Skeletal muscle tissue (tissue), 4 donors: ENCODE data around the gene CPSF7. TPM values are rescaled to one million over a fixed set of nuclear protein-coding genes. Genes with fewer than 3 reads are reported as not detected.
"Not testable (repeated sequence)": the region's sequence is repeated elsewhere in the genome, so short reads cannot be mapped to it uniquely, and the experiment has no call there.

Experiments
- H3K27ac ChIP-seq: one replicate; pipeline ENCODE4 v1.7.0; 2013; ENCODE audit warnings: mild to moderate bottlenecking, low read depth, low read length, inconsistent platforms
- H3K27me3 ChIP-seq, 3 donors: one replicate each; pipeline ENCODE4 v1.7.0; 2013; ENCODE audit warnings: low read length in 3 of 3; ENCODE audit not compliant: control insufficient read depth in 3 of 3, insufficient read depth in 3 of 3
- H3K36me3 ChIP-seq, 3 donors: one replicate each; pipeline ENCODE4 v1.7.0; 2013; ENCODE audit warnings: low read length in 3 of 3; ENCODE audit not compliant: control insufficient read depth in 3 of 3, insufficient read depth in 3 of 3
- H3K4me1 ChIP-seq, 3 donors: one replicate each; pipeline ENCODE4 v1.7.0; 2013; ENCODE audit warnings: low read length in 3 of 3, mild to moderate bottlenecking in 3 of 3; ENCODE audit not compliant: control insufficient read depth in 3 of 3, insufficient read depth in 3 of 3
- H3K4me3 ChIP-seq, 3 donors: one replicate each; pipeline ENCODE4 v1.7.0; 2013; ENCODE audit warnings: low read length in 3 of 3
- H3K9ac ChIP-seq, 3 donors: one replicate each; pipeline ENCODE4 v1.7.0; 2013; ENCODE audit warnings: low read length in 3 of 3, mild to moderate bottlenecking in 3 of 3, moderate library complexity in 2 of 3, low read depth in 1 of 3
- H3K9me3 ChIP-seq, 3 donors: one replicate each; pipeline ENCODE4 v1.7.0; 2013; ENCODE audit warnings: low read length in 3 of 3; ENCODE audit not compliant: control insufficient read depth in 3 of 3
- total RNA-seq: library from RNA; depleted of rRNA; stranded (reverse); fragments of >200 nt; gene quantifications from one replicate; pipeline ENCODE4 v1.2.3, GENCODE V29; 2014
- donor health status: Osteomylitis.

The CPSF7 gene
- total RNA-seq, 1 donor from 2014 or later, result 17.7 TPM

GRCh38 chr11:61445516-61445915 is 15.7 kb upstream of the CPSF7 start:
- Histone ChIP-seq H3K27ac (peak overlapping the region; percentile 71), H3K9ac (peak overlapping the region; percentile 19 to 65 (median 25)), H3K27me3 (no peaks in the 10 kb centered on the region), H3K9me3 (no peaks in the 10 kb centered on the region), H3K4me3 (no peak overlapping the region), H3K36me3 (peaks cover 6 to 37% (median 13%) of the 10 kb centered on the region in 3 donors), H3K4me1 (peaks cover 36 to 41% (median 41%) of the 10 kb centered on the region in 3 donors)

GRCh38 chr11:61442616-61443015 is 12.8 kb upstream of the CPSF7 start:
- no peak overlapping the region for H3K9ac ChIP-seq
- H3K36me3 ChIP-seq, result peaks cover 20 to 46% (median 31%) of the 10 kb centered on the region in 3 donors
- H3K27ac ChIP-seq, result no peak overlapping the region
- H3K4me1 ChIP-seq, result peaks cover 23 to 25% (median 25%) of the 10 kb centered on the region in 3 donors
- no peaks in the 10 kb centered on the region for H3K27me3 ChIP-seq
- no peaks in the 10 kb centered on the region for H3K9me3 ChIP-seq
- H3K4me3 ChIP-seq, result no peak overlapping the region

- H3K9ac ChIP-seq, result no peak overlapping the region
- H3K4me1 ChIP-seq, result peaks cover 0 to 10% (median 3%) of the 10 kb centered on the region in 3 donors
- no peak overlapping the region for H3K4me3 ChIP-seq
- no peaks in the 10 kb centered on the region for H3K9me3 ChIP-seq
- no peak overlapping the region for H3K27ac ChIP-seq
- no peaks in the 10 kb centered on the region for H3K27me3 ChIP-seq
- H3K36me3 ChIP-seq, result peaks cover 20 to 43% (median 31%) of the 10 kb centered on the region in 3 donors
Observed at GRCh38 chr11:61439615-61440014, 9.8 kb upstream of the CPSF7 start.

GRCh38 chr11:61437496-61437895 is 7.7 kb upstream of the CPSF7 start:
- Histone ChIP-seq H3K36me3 (peaks cover 20 to 39% (median 31%) of the 10 kb centered on the region in 3 donors), H3K4me1 (peaks cover 0 to 10% (median 3%) of the 10 kb centered on the region in 3 donors), H3K27me3 (no peaks in the 10 kb centered on the region), H3K4me3 (no peak overlapping the region), H3K9ac (no peak overlapping the region), H3K27ac (no peak overlapping the region), H3K9me3 (no peaks in the 10 kb centered on the region)

GRCh38 chr11:61430839-61431238 is 1.1 kb upstream of the CPSF7 start:
- peaks cover 19 to 21% (median 19%) of the 10 kb centered on the region in 3 donors for H3K4me1 ChIP-seq
- H3K9me3 ChIP-seq, H3K27ac ChIP-seq, H3K27me3 ChIP-seq: not testable (repeated sequence)
- peak overlapping the region; percentile 81 to 100 (median 96) for H3K9ac ChIP-seq
- H3K36me3 ChIP-seq, result peaks cover 5 to 24% (median 22%) of the 10 kb centered on the region in 3 donors
- peak overlapping the region; percentile 86 to 98 (median 97) for H3K4me3 ChIP-seq

GRCh38 chr11:61429346-61429690 is 457 bp downstream of the CPSF7 start:
- Histone ChIP-seq H3K27ac (peak overlapping the region; percentile 96), H3K27me3 (no peaks in the 10 kb centered on the region), H3K4me1 (peaks cover 19 to 21% (median 19%) of the 10 kb centered on the region in 3 donors), H3K36me3 (peaks cover 11 to 37% (median 33%) of the 10 kb centered on the region in 3 donors), H3K4me3 (peak overlapping the region; percentile 86 to 89 (median 87)), H3K9me3 (no peaks in the 10 kb centered on the region), H3K9ac (peak overlapping the region; percentile 93 to 98 (median 94))

- Histone ChIP-seq H3K9me3 (no peaks in the 10 kb centered on the region), H3K9ac (no peak overlapping the region), H3K27ac (no peak overlapping the region), H3K27me3 (no peaks in the 10 kb centered on the region), H3K4me1 (peaks cover 8 to 14% (median 12%) of the 10 kb centered on the region in 3 donors), H3K4me3 (no peak overlapping the region), H3K36me3 (peaks cover 22 to 55% (median 44%) of the 10 kb centered on the region in 3 donors)
Observed at GRCh38 chr11:61425367-61426131, 4.2 kb downstream of the CPSF7 start.

GRCh38 chr11:61422226-61422625 is 7.5 kb downstream of the CPSF7 start:
- Histone ChIP-seq H3K36me3 (peaks cover 41 to 68% (median 60%) of the 10 kb centered on the region in 3 donors), H3K27me3 (no peaks in the 10 kb centered on the region), H3K4me1 (peaks cover 0 to 7% (median 4%) of the 10 kb centered on the region in 3 donors), H3K27ac (no peak overlapping the region), H3K4me3 (no peak overlapping the region), H3K9ac (no peak overlapping the region), H3K9me3 (no peaks in the 10 kb centered on the region)

GRCh38 chr11:61418136-61418535 is 11.6 kb downstream of the CPSF7 start:
- Histone ChIP-seq H3K36me3 (peaks cover 67 to 80% (median 77%) of the 10 kb centered on the region in 3 donors), H3K4me3 (no peak overlapping the region), H3K27ac (peak overlapping the region; percentile 2), H3K9me3 (no peaks in the 10 kb centered on the region), H3K27me3 (no peaks in the 10 kb centered on the region), H3K9ac (peak overlapping the region in 1 of 3 donors; percentile 14), H3K4me1 (peaks cover 0 to 9% (median 7%) of the 10 kb centered on the region in 3 donors)

GRCh38 chr11:61417670-61418069 is 12.1 kb downstream of the CPSF7 start:
- H3K4me1 ChIP-seq, result peaks cover 0 to 9% (median 7%) of the 10 kb centered on the region in 3 donors

More at GRCh38 chr11:61417670-61418069, 12.1 kb downstream of the CPSF7 start:
- Histone ChIP-seq H3K27me3 (no peaks in the 10 kb centered on the region), H3K9ac (no peak overlapping the region), H3K27ac (peak overlapping the region; percentile 2), H3K9me3 (no peaks in the 10 kb centered on the region), H3K4me3 (no peak overlapping the region), H3K36me3 (peaks cover 67 to 83% (median 81%) of the 10 kb centered on the region in 3 donors)
